ENCODE results near the gene PTPRH.

DNA sequence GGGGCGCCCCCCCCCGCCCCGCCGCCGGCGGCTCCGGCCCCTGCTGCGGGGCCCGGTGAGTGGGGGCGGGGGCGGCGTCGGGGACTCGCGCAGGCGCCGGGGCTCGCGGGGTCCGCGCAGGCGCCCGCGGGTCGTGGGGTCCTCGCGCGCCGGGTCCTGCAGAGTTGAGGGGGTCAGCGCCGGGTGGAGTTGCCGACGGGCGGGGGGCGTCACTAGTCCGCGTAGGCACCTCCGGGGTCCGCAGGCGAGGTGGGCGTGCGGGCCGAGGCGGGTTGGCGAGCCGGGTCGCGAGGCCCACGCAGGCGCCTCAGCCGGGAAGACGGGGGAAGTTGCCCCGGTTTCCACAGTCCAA lies 49.2 kb upstream of the PTPRH start:
- no peak for TF ChIP-seq NR2C1 (IDR thresholded peaks at IDR 0.05)
- TF ChIP-seq NR2C1 (tag; IDR thresholded peaks at IDR 0.05) = no peak
- TF ChIP-seq, protein P1, sequence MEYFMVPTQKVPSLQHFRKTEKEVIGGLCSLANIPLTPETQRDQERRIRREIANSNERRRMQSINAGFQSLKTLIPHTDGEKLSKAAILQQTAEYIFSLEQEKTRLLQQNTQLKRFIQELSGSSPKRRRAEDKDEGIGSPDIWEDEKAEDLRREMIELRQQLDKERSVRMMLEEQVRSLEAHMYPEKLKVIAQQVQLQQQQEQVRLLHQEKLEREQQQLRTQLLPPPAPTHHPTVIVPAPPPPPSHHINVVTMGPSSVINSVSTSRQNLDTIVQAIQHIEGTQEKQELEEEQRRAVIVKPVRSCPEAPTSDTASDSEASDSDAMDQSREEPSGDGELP (CRISPR knock-in tag; IDR thresholded peaks at IDR 0.05; ENCODE audit: borderline replicate concordance) = no peak
- no peak for TF ChIP-seq SREBF1 (IDR thresholded peaks at IDR 0.05; ENCODE audit: borderline replicate concordance, low read depth, low read length)
- TF ChIP-seq, protein P2, sequence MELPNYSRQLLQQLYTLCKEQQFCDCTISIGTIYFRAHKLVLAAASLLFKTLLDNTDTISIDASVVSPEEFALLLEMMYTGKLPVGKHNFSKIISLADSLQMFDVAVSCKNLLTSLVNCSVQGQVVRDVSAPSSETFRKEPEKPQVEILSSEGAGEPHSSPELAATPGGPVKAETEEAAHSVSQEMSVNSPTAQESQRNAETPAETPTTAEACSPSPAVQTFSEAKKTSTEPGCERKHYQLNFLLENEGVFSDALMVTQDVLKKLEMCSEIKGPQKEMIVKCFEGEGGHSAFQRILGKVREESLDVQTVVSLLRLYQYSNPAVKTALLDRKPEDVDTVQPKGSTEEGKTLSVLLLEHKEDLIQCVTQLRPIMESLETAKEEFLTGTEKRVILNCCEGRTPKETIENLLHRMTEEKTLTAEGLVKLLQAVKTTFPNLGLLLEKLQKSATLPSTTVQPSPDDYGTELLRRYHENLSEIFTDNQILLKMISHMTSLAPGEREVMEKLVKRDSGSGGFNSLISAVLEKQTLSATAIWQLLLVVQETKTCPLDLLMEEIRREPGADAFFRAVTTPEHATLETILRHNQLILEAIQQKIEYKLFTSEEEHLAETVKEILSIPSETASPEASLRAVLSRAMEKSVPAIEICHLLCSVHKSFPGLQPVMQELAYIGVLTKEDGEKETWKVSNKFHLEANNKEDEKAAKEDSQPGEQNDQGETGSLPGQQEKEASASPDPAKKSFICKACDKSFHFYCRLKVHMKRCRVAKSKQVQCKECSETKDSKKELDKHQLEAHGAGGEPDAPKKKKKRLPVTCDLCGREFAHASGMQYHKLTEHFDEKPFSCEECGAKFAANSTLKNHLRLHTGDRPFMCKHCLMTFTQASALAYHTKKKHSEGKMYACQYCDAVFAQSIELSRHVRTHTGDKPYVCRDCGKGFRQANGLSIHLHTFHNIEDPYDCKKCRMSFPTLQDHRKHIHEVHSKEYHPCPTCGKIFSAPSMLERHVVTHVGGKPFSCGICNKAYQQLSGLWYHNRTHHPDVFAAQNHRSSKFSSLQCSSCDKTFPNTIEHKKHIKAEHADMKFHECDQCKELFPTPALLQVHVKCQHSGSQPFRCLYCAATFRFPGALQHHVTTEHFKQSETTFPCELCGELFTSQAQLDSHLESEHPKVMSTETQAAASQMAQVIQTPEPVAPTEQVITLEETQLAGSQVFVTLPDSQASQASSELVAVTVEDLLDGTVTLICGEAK (IDR thresholded peaks at IDR 0.05) = no peak
- TF ChIP-seq, protein P2 (CRISPR knock-in tag; IDR thresholded peaks at IDR 0.05) = no peak
- no peak for TF ChIP-seq PRMT5 (CRISPR knock-in tag; IDR thresholded peaks at IDR 0.05)
- no peak for TF ChIP-seq CEBPB (tag; IDR thresholded peaks at IDR 0.05)
- TF ChIP-seq LEF1 (IDR thresholded peaks at IDR 0.05) = no peak
- TF ChIP-seq, protein P3, sequence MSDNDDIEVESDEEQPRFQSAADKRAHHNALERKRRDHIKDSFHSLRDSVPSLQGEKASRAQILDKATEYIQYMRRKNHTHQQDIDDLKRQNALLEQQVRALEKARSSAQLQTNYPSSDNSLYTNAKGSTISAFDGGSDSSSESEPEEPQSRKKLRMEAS (CRISPR knock-in tag; IDR thresholded peaks at IDR 0.05) = no peak
- no peak for TF ChIP-seq ZBED1 (IDR thresholded peaks at IDR 0.05)
- no peak for TF ChIP-seq LARP7 (IDR thresholded peaks at IDR 0.05)

All from K562 (cell line).